HG02759 (cell line): ENCODE results near the gene GPR180.
A peak's percentile ranks its signal among the peaks of the same experiment; 100 is the strongest.

ENCODE experiments used
- ATAC-seq: cut with Tn5 transposase; IDR thresholded peaks from one replicate; pipeline ENCODE4 v1.9.1; 2021; ENCODE audit warnings: mild to moderate bottlenecking, moderate library complexity; ENCODE audit not compliant: unreplicated experiment

Gene GPR180

DNA sequence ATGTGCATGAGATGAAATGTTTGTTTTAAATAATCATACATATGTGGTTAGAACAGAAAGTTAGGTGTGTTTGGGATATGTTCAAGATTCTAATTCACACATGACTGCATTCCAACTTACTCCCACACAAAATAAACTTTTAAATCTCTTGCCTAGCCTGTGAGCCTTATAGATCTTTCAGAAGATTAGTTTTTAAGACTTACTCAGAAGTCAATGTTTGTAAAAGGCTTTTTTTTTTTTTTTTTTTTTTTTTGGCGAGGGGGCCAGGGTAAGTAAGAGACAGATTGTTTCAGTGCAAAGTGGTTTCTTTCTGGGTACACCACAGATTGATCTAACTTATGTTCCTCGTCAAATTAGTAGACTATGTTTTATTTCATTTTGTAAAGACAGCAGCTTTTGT lies 39.1 kb downstream of the GPR180 start:
- ATAC-seq, result no peak

GRCh38 chr13:94641409-94641941 lies 39.8 kb downstream of the GPR180 start:
- no peak for ATAC-seq

DNA sequence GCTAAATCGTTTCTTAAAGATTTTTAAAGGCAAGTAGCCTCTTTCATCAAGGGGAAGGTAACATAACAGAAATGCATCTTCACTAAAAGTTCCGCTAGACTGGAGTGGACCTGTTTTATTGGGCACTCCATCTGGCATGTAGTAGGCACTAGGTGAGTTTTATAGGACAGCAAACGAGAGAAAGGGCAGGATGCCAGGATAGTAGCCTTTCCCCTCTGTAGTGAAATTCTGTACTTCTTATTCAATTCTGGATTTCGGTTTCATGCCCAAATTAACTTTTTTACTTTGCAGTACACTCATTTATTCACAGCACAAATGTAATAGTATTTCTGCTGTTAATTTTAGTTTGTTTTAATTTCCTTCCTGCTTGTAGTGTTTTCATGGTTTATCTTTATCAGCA lies 45.2 kb downstream of the GPR180 start:
- ATAC-seq, result peak; percentile 50

- no peak for ATAC-seq
These were observed 54.5 kb downstream of the GPR180 start for GRCh38 chr13:94656176-94656575.

GRCh38 chr13:94656766-94657165 lies 55.1 kb downstream of the GPR180 start:
- peak; percentile 83 for ATAC-seq

DNA sequence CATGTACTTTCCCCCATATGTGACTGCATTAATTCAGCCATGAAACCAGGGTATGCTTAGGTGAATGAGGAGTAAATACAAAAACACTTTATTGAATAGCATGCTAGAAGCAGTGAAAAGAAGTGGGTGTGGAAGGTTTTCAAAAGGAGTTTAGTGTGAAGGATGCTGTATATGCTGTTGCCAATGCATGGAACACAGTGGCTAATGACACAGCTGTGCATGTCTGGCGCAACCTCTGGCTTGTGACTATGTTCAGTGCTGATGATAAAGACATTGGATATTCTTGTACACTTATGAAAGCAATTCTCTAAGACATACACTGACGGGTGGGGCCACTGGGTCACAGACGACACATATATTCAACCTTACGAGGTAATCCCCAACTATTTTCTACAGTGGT lies 55.5 kb downstream of the GPR180 start:
- peak; percentile 34 for ATAC-seq

- no peak for ATAC-seq
These were observed 57.4 kb downstream of the GPR180 start for GRCh38 chr13:94658926-94659597.

DNA sequence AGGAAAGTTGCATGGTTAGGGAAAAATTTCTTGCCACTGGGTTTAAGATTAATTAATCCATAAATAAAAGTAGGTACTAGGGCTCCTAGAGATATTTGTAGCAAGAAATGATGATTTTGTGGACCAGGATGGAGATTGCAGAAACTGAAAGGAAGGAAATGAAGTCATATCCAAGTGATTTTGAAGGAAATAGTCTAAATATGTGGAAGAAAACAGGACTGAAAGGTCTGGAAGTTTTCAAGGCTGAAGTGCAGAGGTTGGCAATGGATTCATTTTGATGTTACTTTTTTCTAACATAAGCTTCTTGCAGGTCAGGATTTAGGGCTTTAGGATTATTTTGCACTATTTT lies 57.9 kb downstream of the GPR180 start:
- no peak for ATAC-seq

DNA sequence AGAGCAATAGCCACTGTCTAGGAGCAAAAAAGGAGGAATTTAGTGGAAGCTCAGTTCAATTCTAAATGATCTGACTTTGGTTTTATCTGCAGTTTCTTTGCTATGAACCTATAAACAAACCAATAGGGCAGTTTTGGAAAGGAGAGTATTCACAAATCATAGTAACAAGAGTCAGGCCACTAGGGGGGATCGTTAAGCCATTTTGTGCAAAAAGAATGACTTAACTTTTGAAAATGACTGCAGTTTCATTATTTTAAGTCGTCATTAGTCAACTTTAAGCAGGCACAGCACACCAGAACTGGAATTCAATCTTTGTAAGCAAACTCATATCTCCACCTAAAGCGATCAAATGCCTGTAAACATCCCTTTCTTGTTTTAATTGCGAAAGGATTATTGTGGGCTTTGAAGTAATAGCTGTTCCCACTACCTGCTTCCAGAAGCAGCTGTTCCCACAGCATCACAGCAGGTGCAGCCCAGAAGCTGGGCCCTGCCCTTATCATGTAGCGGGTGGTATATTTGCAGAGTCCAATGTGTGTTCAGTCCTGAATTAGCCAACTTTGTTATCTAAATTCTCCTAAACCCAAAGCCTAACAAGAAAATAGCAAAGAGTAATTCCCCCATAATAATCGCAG lies 59.2 kb downstream of the GPR180 start:
- ATAC-seq, result no peak

DNA sequence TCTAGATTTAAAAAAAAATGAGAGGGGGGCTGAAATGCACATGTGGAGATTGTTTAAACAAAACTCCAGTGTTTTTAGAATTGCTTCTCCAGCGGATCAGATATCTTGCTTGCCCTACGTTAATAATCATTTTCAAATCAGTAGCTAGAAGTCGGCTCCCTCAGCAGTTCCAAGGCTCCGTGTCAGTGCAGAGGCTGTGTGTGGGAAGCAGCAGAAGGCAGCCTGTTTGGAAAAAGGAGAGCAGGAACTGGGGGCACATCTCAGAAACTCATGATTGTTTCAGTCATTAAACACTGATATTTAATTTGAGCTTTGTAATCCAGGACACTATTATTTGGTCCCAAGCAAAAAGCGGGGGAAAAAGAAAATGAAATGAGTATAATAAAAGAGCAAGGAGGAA lies 59.7 kb downstream of the GPR180 start:
- ATAC-seq, result no peak

DNA sequence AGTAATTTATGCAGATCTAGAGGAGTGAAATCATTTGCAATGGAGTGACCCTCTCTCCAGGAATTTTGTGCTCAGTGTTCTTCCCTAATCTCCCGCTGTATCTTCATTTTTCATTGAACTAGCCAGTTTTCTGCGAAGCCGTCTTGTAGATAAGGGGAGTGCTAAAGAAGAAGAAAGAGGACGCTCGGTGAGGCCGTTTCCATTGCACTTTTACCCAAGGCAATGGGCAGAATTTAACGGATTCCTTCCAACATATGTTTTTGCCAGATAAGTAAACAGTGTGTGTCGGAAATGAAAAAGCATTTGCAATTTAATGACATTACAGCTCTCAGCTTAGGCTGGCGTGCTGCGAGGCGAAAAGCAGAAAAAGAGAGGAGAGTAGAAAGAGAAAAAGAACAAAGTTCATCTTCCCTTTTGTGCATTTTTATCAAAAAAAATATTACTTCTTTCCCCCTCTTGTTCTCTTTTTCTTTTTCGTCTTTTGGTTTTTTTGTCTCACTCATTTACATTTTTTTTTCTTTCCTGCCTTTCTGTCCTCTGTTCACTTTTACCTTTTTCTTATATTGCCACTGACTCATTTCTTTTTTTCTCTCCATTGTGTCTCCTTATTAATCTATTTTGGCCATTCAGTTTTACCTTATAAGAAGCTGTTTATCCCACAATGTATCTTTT lies 60.8 kb downstream of the GPR180 start:
- no peak for ATAC-seq

- ATAC-seq, result no peak
These were observed 63.2 kb downstream of the GPR180 start for GRCh38 chr13:94664889-94665288.

DNA sequence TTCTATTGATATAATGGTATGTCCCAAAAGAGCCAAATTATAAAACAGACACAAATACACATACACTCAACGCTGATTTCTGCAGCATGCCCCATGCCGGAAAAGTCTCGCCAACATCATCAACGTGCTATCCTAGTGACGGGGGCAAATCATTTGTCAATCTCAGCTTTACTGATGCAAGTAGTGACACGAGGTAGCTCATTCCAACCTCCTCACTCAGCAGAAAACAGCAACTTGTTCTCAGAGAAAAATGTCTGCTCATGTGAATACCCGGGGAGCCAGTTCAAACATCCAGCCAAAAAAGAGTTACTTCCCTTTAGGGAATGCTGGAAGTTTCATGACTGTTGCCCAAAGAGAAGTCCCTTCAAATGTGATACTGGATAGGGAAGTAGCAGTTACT lies 64.4 kb downstream of the GPR180 start:
- no peak for ATAC-seq

GRCh38 chr13:94667190-94667589 lies 65.5 kb downstream of the GPR180 start:
- ATAC-seq, result no peak

- ATAC-seq, result no peak
These were observed 70.7 kb downstream of the GPR180 start for GRCh38 chr13:94672400-94672799.

DNA sequence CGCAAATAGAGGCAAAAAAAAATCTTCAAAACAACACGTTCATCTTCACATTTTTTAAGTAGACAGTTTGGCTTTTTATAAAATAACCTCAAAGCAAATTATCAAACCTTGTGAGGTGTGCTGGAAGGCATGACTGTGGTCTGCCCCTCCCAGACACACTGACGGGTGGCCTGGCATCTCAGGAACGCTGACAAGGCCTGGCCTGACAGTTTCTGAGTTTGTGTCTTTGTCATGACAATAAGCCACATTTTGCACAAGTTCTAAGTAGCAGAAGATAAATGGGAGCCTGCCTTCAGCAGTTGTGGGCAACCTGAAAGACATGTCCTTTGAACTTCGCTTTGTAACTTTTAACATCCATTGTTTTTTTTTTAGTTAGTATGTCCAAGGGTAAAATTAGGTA lies 72.2 kb downstream of the GPR180 start:
- ATAC-seq, result no peak

DNA sequence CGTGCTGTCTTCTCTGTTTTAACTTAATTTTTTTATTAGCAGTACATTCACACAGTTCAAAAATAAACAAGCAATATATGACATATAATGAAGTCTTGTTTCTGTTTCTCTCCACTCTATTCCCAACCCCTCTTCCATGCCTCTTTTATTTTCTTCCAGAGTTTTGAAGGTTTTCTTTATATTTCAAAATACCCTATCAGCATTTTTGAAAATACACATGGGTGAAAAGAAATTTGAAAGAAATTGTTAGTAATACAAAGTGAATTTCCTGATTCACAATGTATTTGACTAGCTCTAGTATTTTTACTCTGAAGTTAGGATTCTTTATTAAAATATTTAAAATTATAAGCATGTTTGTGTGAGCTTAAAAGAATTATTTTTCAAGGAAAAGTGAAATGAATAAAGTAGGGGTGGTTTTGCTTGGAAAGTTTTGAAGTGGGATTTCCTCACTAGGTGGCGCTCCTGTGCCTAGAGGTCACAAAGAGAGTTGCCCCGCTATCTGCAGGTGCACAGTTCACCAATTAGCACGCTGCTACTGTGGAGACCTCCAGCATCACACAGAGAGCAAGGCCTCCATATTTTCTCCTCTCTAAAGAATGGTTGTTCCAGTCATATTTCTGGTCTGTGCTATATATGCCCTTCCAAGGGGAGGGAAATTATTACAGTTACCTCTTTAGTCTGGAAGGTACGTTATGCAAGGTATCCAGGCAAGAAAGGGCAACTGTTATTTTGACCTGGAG lies 73.1 kb downstream of the GPR180 start:
- ATAC-seq, result peak; percentile 84

- no peak for ATAC-seq
These were observed 76.1 kb downstream of the GPR180 start for GRCh38 chr13:94677799-94678198.

DNA sequence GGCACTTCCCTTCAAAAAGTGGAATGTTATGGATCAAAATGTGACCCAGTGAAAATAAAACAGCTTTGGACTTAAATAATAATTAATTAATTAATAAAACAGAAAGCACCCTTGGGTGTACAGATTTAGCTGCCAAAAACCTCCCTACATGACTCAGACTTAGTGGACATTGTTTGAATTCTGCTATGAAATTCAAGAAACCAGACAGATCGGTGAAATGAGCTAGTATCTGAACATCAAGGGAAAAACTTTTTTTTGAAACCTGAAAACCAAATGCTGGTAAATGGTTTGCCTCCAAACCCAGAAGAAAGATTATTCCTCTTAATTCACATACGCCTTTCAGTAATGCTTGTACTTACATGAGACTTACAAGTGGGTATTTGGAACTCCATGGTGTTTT lies 77.2 kb downstream of the GPR180 start:
- no peak for ATAC-seq

GRCh38 chr13:94679614-94680013 lies 78.0 kb downstream of the GPR180 start:
- ATAC-seq, result no peak

DNA sequence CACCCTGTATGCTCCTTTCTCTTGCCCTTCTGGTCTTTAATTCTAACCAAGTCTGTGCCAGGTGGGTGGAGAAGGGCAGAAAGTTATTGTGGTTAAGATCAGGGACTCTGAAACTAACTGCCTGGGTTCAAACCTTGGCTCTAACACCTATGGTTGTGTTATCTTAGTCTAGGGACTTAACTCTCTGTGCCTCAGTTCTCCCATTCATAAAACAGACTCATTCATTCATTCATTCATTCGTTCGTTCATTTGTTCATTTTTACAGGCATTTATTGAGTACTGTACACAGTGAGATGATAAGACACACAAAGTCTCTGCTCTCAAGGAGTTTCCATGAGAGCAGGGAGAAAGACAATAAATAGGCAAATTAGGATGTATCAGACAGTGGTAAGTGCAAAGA lies 80.6 kb downstream of the GPR180 start:
- no peak for ATAC-seq
